Measurements from ENCODE around the gene PLXNB3. TPM values are rescaled to one million over a fixed set of nuclear protein-coding genes. Genes with fewer than 3 reads are reported as not detected.

Gene PLXNB3
- total and polyA plus RNA-seq, 2 donors (not counting 1 experiment from before 2014, with no cell fraction given) = 0.25 TPM; not detected in 1

- TF ChIP-seq, protein P1, sequence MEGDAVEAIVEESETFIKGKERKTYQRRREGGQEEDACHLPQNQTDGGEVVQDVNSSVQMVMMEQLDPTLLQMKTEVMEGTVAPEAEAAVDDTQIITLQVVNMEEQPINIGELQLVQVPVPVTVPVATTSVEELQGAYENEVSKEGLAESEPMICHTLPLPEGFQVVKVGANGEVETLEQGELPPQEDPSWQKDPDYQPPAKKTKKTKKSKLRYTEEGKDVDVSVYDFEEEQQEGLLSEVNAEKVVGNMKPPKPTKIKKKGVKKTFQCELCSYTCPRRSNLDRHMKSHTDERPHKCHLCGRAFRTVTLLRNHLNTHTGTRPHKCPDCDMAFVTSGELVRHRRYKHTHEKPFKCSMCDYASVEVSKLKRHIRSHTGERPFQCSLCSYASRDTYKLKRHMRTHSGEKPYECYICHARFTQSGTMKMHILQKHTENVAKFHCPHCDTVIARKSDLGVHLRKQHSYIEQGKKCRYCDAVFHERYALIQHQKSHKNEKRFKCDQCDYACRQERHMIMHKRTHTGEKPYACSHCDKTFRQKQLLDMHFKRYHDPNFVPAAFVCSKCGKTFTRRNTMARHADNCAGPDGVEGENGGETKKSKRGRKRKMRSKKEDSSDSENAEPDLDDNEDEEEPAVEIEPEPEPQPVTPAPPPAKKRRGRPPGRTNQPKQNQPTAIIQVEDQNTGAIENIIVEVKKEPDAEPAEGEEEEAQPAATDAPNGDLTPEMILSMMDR (IDR thresholded peaks at IDR 0.05) = no peak
- no peak for TF ChIP-seq EZH2 (IDR thresholded peaks at IDR 0.05; ENCODE audit: borderline replicate concordance, insufficient read depth, low read depth, low read length, poor library complexity, severe bottlenecking)
- H3K27ac Mint-ChIP-seq = peak overlapping the region; percentile 53
- peak overlapping the region; percentile 28 for H3K4me2 ChIP-seq (replicated peaks; ENCODE audit: low read depth, low read length, poor library complexity, severe bottlenecking)
- no peaks in the 10 kb centered on the region for H3K9me3 Mint-ChIP-seq (ENCODE audit: insufficient read depth)
- peaks cover 14% of the 10 kb centered on the region for H3K4me1 Mint-ChIP-seq
- 23% methylated on average over 7 of the region's 21 CpGs for WGBS (ENCODE audit: insufficient coverage)
- H3K27me3 Mint-ChIP-seq = no peaks in the 10 kb centered on the region
- H3K4me1 ChIP-seq (ENCODE audit: control insufficient read depth in 2 of 2, insufficient read depth in 2 of 2, low read length in 2 of 2) = peaks cover 0 to 18% of the 10 kb centered on the region in 2 donors
- H3K27me3 ChIP-seq (replicated peaks in 1 of 4; ENCODE audit: control extremely low read depth in 1 of 4, control insufficient read depth in 3 of 4, insufficient read depth in 4 of 4, low read length in 3 of 4) = no peaks in the 10 kb centered on the region
- H3K9me3 ChIP-seq (ENCODE audit: control extremely low read depth in 1 of 3, control insufficient read depth in 2 of 3, insufficient read depth in 1 of 3, low read length in 2 of 3) = no peaks in the 10 kb centered on the region
- ATAC-seq (ENCODE audit: low read depth) = peak; percentile 36
- H2AFZ ChIP-seq (ENCODE audit: insufficient read depth, low read depth, low read length, poor library complexity, severe bottlenecking) = no peak overlapping the region
- no peak for DNase-seq
- intact Hi-C loops (cut with micrococcal nuclease) = no loop called here
- H3K79me2 ChIP-seq (ENCODE audit: control insufficient read depth, insufficient read depth, low read length) = no peaks in the 10 kb centered on the region
- no peaks in the 10 kb centered on the region for H4K20me1 ChIP-seq (ENCODE audit: control insufficient read depth, insufficient read depth, low read length, poor library complexity, severe bottlenecking)
- POLR2A ChIA-PET = interaction anchor here (0.7 kb wide), 1 partner anchor 181 kb away, joined by 4 read pairs; no protein-coding TSS in a partner anchor
- CTCF ChIA-PET = interaction anchor here (0.6 to 2.6 kb wide), 2 partner anchors 126 to 181 kb away, joined by 4 to 10 read pairs; no protein-coding TSS in a partner anchor
- H3K36me3 ChIP-seq (replicated peaks in 1 of 2; ENCODE audit: control extremely low read depth in 1 of 2, control insufficient read depth in 1 of 2, extremely low read depth in 1 of 2, insufficient read depth in 2 of 2, low read length in 1 of 2) = no peaks in the 10 kb centered on the region
- H3K27ac ChIP-seq (ENCODE audit: low read length in 2 of 2) = no peak overlapping the region
- H3K9ac ChIP-seq (ENCODE audit: low read length) = no peak overlapping the region
- H3K4me3 Mint-ChIP-seq = no peak overlapping the region
- H3K4me3 ChIP-seq (ENCODE audit: control extremely low read depth in 1 of 5, extremely low read depth in 1 of 5, insufficient read depth in 1 of 5, low read depth in 2 of 5, low read length in 4 of 5) = no peak overlapping the region
Observed at GRCh38 chrX:153766098-153766817, 2.2 kb downstream of the PLXNB3 start.

All from B cell (primary cell).